Ureter (tissue), 1 donor: ENCODE data around the gene ENPP6. TPM values are rescaled to one million over a fixed set of nuclear protein-coding genes. Genes with fewer than 3 reads are reported as not detected.
A peak's percentile ranks its signal among the peaks of the same experiment; 100 is the strongest.

Source experiments
- DNase-seq: peaks from one replicate; pipeline ENCODE4 v3.0.0-alpha.2; 2020; ENCODE audit warnings: low spot score
- total RNA-seq: library from RNA; stranded (reverse); gene quantifications from one replicate; pipeline ENCODE4 v1.2.4, GENCODE V29; 2023
- donor health status: DM: yes; HTN: yes; CAD: no.

ENPP6 gene
- total RNA-seq, 1 donor from 2014 or later = 3.9 TPM

GRCh38 chr4:184190711-184191110, 27.0 kb downstream of the ENPP6 start:
- DNase-seq = no peak

- no peak for DNase-seq
These were observed 27.7 kb downstream of the ENPP6 start for GRCh38 chr4:184189966-184190365.

GRCh38 chr4:184188443-184189400, 29.0 kb downstream of the ENPP6 start:
- peak; percentile 10 for DNase-seq

- DNase-seq = no peak
These were observed 40.4 kb downstream of the ENPP6 start for GRCh38 chr4:184177271-184177670.

- DNase-seq = no peak
These were observed 42.8 kb downstream of the ENPP6 start for GRCh38 chr4:184174571-184175488.

GRCh38 chr4:184171011-184171410, 46.7 kb downstream of the ENPP6 start:
- no peak for DNase-seq

GRCh38 chr4:184169225-184169867, 48.3 kb downstream of the ENPP6 start:
- DNase-seq = no peak

GRCh38 chr4:184168406-184169019, 49.2 kb downstream of the ENPP6 start:
- peak; percentile 72 for DNase-seq

- no peak for DNase-seq
These were observed 50.1 kb downstream of the ENPP6 start for GRCh38 chr4:184167576-184167975.

GRCh38 chr4:184166736-184167135, 50.9 kb downstream of the ENPP6 start:
- DNase-seq = no peak

- no peak for DNase-seq
These were observed 52.4 kb downstream of the ENPP6 start for GRCh38 chr4:184165291-184165690.

- peak; percentile 55 for DNase-seq
These were observed 53.9 kb downstream of the ENPP6 start for GRCh38 chr4:184163813-184164212.

GRCh38 chr4:184162596-184162995, 55.1 kb downstream of the ENPP6 start:
- DNase-seq = no peak

- no peak for DNase-seq
These were observed 60.4 kb downstream of the ENPP6 start for GRCh38 chr4:184157322-184157721.

- peak; percentile 48 for DNase-seq
These were observed 61.3 kb downstream of the ENPP6 start for GRCh38 chr4:184156163-184156920.

GRCh38 chr4:184154199-184154598, 63.5 kb downstream of the ENPP6 start:
- no peak for DNase-seq

- DNase-seq = no peak
These were observed 63.9 kb downstream of the ENPP6 start for GRCh38 chr4:184153781-184154180.

GRCh38 chr4:184151988-184152485, 65.6 kb downstream of the ENPP6 start:
- DNase-seq = no peak

- DNase-seq = no peak
These were observed 67.4 kb downstream of the ENPP6 start for GRCh38 chr4:184150102-184150839.
